ENCODE data around the gene MTERF4.

DNA sequence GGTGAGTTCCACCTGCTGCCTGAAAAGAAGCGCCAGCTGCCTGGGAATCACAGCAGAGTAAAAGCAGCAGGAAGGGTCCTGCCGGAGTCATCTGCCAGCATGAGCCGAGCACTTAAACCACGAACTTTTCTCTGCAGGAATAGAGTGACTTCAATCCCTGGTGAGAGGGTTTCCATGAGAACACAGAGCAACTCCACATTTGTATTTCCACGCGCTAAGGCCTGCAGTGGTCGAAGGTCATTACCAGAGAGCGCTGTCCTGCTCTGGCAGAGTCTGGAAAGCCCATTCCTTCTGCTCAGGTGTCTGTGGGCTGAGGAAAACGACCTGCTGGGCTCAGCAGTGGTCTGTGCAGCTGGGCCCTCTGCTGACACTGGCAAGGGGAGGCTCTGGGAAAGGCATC, 40.5 kb upstream of the MTERF4 start:
- no peak for TF ChIP-seq POLR2AphosphoS5 (IDR thresholded peaks at IDR 0.05)
- TF ChIP-seq, protein P1, sequence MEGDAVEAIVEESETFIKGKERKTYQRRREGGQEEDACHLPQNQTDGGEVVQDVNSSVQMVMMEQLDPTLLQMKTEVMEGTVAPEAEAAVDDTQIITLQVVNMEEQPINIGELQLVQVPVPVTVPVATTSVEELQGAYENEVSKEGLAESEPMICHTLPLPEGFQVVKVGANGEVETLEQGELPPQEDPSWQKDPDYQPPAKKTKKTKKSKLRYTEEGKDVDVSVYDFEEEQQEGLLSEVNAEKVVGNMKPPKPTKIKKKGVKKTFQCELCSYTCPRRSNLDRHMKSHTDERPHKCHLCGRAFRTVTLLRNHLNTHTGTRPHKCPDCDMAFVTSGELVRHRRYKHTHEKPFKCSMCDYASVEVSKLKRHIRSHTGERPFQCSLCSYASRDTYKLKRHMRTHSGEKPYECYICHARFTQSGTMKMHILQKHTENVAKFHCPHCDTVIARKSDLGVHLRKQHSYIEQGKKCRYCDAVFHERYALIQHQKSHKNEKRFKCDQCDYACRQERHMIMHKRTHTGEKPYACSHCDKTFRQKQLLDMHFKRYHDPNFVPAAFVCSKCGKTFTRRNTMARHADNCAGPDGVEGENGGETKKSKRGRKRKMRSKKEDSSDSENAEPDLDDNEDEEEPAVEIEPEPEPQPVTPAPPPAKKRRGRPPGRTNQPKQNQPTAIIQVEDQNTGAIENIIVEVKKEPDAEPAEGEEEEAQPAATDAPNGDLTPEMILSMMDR (IDR thresholded peaks at IDR 0.05): no peak
- no peak for TF ChIP-seq POLR2A (IDR thresholded peaks at IDR 0.05)

Measured in prostate gland (tissue), 2 donors.